ENCODE results near the gene CST7.

Gene CST7

DNA sequence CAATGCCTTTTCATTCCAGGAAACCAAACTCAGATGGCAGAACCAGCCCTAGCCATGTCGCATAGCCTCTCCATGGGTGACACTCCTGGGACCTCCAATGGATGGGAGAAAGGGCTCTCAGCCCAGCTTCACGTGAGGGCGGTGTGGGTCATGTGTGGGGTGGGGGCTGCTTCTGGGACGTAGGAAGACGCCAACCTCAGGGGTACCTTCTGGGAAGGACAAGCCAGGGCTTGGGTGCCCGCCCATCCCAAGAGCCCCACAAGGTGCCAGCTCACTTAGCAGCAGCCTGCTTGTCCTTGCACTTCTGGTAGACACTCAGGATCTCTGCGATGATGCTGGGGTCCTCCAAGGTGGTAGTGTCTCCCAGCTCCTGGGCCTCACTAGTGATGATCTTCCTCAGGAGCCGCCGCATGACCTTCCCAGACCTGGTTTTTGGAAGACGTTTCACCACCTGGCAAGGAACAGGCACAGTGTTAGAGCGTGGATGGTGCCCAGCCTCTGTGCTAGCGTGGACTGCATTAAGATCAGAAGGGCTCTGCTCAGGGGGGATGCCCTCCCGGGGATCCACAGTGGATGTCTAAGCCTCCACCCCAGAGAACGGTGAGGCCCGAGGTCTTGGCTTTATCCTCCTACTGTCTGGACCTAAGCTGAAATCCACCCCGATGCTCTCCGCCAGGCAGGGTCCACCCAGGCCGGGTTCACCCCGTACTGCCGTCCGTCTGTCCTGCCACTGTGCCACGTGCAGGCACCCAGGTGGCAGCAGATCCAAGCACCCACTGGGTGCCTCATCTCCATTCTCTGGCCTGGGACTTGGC lies 58.6 kb downstream of the CST7 start:
- TF ChIP-seq, protein P1, sequence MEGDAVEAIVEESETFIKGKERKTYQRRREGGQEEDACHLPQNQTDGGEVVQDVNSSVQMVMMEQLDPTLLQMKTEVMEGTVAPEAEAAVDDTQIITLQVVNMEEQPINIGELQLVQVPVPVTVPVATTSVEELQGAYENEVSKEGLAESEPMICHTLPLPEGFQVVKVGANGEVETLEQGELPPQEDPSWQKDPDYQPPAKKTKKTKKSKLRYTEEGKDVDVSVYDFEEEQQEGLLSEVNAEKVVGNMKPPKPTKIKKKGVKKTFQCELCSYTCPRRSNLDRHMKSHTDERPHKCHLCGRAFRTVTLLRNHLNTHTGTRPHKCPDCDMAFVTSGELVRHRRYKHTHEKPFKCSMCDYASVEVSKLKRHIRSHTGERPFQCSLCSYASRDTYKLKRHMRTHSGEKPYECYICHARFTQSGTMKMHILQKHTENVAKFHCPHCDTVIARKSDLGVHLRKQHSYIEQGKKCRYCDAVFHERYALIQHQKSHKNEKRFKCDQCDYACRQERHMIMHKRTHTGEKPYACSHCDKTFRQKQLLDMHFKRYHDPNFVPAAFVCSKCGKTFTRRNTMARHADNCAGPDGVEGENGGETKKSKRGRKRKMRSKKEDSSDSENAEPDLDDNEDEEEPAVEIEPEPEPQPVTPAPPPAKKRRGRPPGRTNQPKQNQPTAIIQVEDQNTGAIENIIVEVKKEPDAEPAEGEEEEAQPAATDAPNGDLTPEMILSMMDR (IDR thresholded peaks at IDR 0.05; ENCODE audit: low read depth, low read length, missing control alignments) = no peak
- H3K4me3 ChIP-seq (ENCODE audit: low read depth, low read length) = no peak overlapping the region
- in situ Hi-C loops (cut with HindIII; ENCODE audit: low sequenced_read_pairs) = loop anchor here (10.0 kb wide), 1 partner anchor 387 kb away; the partner anchor contains the start of gene ABHD12
- no peak for DNase-seq (ENCODE audit: low read depth)

DNA sequence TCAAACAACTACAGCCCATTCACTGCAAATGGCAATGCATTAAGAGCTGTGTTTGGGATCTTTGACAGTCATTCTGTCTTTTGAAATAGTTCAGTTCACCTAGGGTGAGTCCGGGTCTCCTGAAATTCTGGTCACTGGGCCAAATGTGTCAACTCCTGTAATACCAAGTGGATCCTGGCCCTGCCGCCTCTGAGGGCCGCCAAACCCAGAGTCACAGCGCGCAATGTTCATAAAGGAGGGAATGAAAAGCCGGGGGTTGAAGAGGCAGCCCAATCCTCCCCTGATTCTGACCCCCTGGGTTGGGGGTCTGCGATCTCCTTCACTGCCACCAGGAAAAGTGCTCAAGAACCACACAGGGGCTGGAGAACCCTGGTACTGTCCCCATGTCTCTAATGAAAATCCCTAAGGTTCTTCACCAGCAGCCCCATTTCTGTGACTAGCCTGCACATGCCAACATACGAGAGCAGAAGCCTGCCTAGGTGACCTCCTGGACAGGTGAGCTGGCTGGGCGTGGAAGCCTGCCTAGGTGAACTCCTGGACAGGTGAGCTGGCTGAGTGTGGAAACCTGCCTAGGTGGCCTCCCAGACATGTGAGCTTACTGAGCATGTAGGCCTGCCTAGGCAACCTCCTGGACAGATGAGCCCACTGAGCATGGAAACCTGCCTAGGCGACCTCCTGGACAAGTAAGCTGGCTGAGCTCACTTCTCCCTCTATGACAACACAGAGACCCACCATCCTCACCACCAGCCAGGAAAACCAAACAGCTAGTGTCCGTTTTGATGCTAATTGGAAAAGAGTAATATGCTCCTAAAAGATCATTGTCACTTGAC lies 59.5 kb downstream of the CST7 start:
- in situ Hi-C loops (cut with HindIII; ENCODE audit: low sequenced_read_pairs) = loop anchor here (10.0 kb wide), 1 partner anchor 386 kb away; the partner anchor contains the start of gene ABHD12
- TF ChIP-seq, protein P1 (IDR thresholded peaks at IDR 0.05; ENCODE audit: low read depth, low read length, missing control alignments) = no peak
- DNase-seq (ENCODE audit: low read depth) = no peak
- H3K4me3 ChIP-seq (ENCODE audit: low read depth, low read length) = no peak overlapping the region

All from astrocyte of the cerebellum (primary cell).